ENCODE results near the gene HAPLN2.

Gene HAPLN2

DNA sequence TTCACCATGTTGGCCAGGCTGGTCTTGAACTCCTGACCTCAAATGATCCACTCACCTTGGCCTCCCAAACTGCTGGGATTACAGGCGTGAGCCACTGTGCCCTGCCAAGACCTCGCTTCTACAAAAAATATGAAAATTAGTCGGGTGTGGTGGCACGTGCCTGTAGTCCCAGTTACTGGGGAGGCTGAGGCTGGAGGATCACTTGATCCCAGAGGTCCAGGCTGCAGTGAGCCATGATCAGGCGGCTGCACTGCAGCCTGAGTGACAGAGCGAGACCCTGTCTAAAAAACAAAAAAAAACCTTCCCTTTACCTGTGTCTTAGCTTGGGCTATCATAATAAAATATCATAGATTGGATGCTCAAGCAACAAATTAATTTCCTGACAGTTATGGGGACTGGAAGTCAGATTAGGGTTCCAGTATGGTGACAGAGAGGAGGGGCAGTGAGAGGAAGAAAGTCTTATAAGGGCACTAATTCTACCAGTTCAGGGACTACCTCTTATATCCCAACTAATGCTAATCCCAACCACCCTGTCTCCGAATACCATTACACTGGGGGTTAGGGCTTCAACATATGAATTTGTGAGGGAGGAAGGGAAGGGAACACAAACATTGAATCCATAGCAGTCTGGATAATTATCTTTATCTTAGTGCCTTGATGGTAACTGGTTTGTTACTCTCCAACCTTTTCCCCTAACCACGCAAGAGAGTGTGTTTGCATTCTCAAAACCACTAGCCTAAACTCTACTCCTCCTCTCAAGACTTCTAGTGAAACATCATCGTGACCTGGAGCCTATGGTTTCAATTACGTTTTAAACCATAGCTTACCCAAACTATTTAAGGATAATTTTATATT, 28.7 kb upstream of the HAPLN2 start:
- no peak overlapping the region for H3K4me3 ChIP-seq (ENCODE audit: low read depth, low read length)
- no peak for DNase-seq (ENCODE audit: low read depth, low spot score)
- CTCF ChIA-PET: interaction anchor here (0.7 to 4.5 kb wide), 11 partner anchors 8 to 205 kb away, joined by 3 to 51 read pairs (median 5); partner anchors contain the start of gene GPATCH4
- POLR2A ChIA-PET: interaction anchor here (0.6 to 1.9 kb wide), 7 partner anchors 11 to 327 kb away, joined by 3 to 6 read pairs (median 4); partner anchors contain the start of gene GPATCH4
- TF ChIP-seq, protein P1, sequence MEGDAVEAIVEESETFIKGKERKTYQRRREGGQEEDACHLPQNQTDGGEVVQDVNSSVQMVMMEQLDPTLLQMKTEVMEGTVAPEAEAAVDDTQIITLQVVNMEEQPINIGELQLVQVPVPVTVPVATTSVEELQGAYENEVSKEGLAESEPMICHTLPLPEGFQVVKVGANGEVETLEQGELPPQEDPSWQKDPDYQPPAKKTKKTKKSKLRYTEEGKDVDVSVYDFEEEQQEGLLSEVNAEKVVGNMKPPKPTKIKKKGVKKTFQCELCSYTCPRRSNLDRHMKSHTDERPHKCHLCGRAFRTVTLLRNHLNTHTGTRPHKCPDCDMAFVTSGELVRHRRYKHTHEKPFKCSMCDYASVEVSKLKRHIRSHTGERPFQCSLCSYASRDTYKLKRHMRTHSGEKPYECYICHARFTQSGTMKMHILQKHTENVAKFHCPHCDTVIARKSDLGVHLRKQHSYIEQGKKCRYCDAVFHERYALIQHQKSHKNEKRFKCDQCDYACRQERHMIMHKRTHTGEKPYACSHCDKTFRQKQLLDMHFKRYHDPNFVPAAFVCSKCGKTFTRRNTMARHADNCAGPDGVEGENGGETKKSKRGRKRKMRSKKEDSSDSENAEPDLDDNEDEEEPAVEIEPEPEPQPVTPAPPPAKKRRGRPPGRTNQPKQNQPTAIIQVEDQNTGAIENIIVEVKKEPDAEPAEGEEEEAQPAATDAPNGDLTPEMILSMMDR (IDR thresholded peaks at IDR 0.05; ENCODE audit: insufficient read depth, low read length, missing control alignments): no peak

DNA sequence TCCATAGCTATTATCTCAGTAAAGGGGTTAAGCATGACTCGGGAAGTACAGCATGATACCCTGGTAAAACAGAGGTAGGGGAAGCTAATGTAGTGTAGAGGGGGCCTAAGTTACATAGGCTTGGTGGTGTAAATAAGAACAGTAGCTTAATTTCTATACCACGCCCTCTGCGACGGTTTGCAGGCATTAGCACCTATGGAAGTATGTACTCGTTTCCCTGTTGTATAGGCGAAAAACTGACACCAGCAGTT, 28.1 kb upstream of the HAPLN2 start:
- DNase-seq (ENCODE audit: low read depth, low spot score): no peak
- CTCF ChIA-PET: interaction anchor here (0.7 to 4.5 kb wide), 10 partner anchors 9 to 206 kb away, joined by 4 to 51 read pairs (median 5); partner anchors contain the start of gene GPATCH4
- TF ChIP-seq, protein P1 (IDR thresholded peaks at IDR 0.05; ENCODE audit: insufficient read depth, low read length, missing control alignments): no peak
- peak overlapping the region; percentile 83 for H3K4me3 ChIP-seq (ENCODE audit: low read depth, low read length)
- POLR2A ChIA-PET: interaction anchor here (0.5 to 1.9 kb wide), 10 partner anchors 9 to 326 kb away, joined by 3 to 6 read pairs (median 4); partner anchors contain the start of gene GPATCH4

DNA sequence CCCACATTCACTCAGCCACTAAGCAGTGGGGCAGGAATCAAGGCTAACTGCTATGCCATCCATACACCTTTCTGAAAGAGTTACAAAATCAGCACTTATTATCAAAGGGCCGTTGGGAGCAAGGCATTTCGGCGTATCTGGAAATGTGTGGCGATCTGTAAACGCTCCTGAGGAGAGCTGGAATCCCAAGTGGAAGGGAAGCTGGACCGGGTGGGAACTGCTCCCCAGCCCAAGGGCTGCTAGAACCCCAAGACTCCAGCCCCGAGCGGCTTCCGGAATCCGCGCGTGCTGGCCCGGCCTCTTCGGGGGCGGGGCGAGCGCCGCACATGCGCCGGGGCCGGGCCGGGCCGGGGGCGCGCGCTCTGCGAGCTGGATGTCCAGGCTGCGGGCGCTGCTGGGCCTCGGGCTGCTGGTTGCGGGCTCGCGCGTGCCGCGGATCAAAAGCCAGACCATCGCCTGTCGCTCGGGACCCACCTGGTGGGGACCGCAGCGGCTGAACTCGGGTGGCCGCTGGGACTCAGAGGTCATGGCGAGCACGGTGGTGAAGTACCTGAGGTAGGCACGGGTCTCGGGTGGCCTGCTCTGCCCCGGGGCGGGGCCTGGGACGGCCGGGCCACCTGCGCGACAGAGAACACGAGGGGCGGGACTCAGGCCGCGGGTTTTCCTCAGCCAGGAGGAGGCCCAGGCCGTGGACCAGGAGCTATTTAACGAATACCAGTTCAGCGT, 27.6 kb upstream of the HAPLN2 start, which contains the start of gene NAXE:
TSS of gene NAXE (plus strand) at position 345 of the 726 bp plus-strand sequence. CDS start at position 374, 29 bp downstream.
- no peak for DNase-seq (ENCODE audit: low read depth, low spot score)
- TF ChIP-seq, protein P1 (IDR thresholded peaks at IDR 0.05; ENCODE audit: insufficient read depth, low read length, missing control alignments): no peak
- CTCF ChIA-PET: interaction anchor here (0.7 to 4.5 kb wide), 12 partner anchors 9 to 206 kb away, joined by 3 to 51 read pairs (median 5); partner anchors contain the start of genes GPATCH4 and MEF2D
- POLR2A ChIA-PET: interaction anchor here (0.5 to 1.9 kb wide), 10 partner anchors 9 to 326 kb away, joined by 3 to 6 read pairs (median 4); partner anchors contain the start of gene GPATCH4
- peak within 1 kb of the TSS; percentile 83 for H3K4me3 ChIP-seq (ENCODE audit: low read depth, low read length)

DNA sequence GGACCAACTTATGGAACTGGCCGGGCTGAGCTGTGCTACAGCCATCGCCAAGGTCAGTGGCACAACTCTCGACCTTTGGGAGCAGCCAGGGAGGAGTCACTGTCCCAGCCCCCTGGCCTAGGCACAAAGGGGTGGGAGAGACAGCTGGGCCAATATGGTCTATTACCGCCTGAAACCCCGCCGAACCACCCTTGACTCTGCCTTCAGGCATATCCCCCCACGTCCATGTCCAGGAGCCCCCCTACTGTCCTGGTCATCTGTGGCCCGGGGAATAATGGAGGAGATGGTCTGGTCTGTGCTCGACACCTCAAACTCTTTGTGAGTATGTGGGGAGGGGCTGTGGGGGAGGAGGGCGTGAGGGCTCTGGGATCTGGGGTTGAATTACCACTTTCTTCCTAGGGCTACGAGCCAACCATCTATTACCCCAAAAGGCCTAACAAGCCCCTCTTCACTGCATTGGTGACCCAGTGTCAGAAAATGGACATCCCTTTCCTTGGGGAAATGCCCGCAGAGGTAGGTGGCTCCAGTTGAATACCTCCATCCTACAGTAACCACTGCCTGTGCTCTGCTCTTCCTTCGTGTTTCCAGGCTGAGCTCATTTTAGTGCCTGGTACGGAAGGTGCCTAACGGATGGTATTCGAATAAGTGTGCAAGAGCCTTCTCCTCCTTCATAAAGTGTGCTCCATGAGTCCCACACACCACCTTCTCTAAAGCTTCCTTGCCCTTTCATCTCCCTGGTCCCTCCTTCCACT, 26.9 kb upstream of the HAPLN2 start:
- TF ChIP-seq, protein P1 (IDR thresholded peaks at IDR 0.05; ENCODE audit: insufficient read depth, low read length, missing control alignments): no peak
- POLR2A ChIA-PET: interaction anchor here (0.8 to 1.9 kb wide), 5 partner anchors 8 to 88 kb away, joined by 4 to 6 read pairs (median 4); partner anchors contain the start of gene GPATCH4

DNA sequence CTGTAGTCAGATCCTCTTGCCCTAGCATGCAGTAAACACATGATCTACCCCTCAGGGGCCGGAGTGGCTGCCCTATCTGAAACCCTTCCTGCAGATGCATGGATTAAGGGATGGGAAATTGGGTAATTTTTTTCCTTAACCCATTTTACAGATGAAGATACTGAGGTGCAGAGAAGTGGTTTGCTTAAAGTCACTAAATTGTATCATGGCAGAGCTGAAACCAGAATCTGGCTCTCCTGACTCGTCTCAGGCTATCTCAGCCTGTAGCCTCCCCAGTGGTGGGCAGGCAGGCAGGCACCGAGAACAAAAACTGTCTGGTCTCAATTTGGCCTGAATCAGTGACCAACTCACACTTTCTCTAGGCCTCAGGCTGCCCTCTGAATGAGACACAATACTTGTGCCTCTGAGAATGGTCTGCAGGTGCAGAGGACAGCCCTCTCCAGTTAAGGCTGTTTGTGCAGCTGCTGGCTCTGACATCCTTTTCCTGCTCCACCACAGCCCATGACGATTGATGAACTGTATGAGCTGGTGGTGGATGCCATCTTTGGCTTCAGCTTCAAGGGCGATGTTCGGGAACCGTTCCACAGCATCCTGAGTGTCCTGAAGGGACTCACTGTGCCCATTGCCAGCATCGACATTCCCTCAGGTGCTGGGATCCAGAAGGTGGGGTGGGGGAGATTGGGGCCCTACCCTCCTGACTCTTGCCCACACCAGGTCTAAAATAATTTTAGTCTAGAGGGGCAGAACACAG, 26.1 kb upstream of the HAPLN2 start:
- no peak overlapping the region for H3K4me3 ChIP-seq (ENCODE audit: low read depth, low read length)
- TF ChIP-seq, protein P1 (IDR thresholded peaks at IDR 0.05; ENCODE audit: insufficient read depth, low read length, missing control alignments): no peak
- ChIA-PET CTCF (interaction anchor here (0.6 to 4.5 kb wide), 11 partner anchors 8 to 208 kb away, joined by 3 to 51 read pairs (median 5); partner anchors contain the start of gene GPATCH4), POLR2A (interaction anchor here (0.8 kb wide), 1 partner anchor 11 kb away, joined by 4 read pairs; no protein-coding TSS in a partner anchor)
- no peak for DNase-seq (ENCODE audit: low read depth, low spot score)

More for the DNA sequence above, 26.9 kb upstream of the HAPLN2 start:
- CTCF ChIA-PET: interaction anchor here (1.0 to 4.5 kb wide), 11 partner anchors 10 to 207 kb away, joined by 3 to 51 read pairs (median 5); partner anchors contain the start of genes GPATCH4 and MEF2D
- no peak for DNase-seq (ENCODE audit: low read depth, low spot score)
- H3K4me3 ChIP-seq (ENCODE audit: low read depth, low read length): peak overlapping the region; percentile 83
